GM23338 (cell line): Measurements from ENCODE around the gene SAMD8. TPM values are rescaled to one million over a fixed set of nuclear protein-coding genes. Genes with fewer than 3 reads are reported as not detected.

Experiments used
- ATAC-seq: fragments of 200-7000 bp; cut with Tn5 transposase; 3 replicates; pipeline ENCODE4 v1.9.1; 2020
- DNase-seq: peaks from one replicate; pipeline ENCODE4 v3.0.0-alpha.2; 2015; ENCODE audit warnings: low spot score
- H2AFZ ChIP-seq: fragments of 200-600 bp; sonication (generic); 2 replicates; pipeline ENCODE4 v1.8.0; 2016; ENCODE audit warnings: antibody characterized with exemption, mild to moderate bottlenecking, moderate library complexity
- H3F3A ChIP-seq: fragments of 200-600 bp; sonication (generic); replicated peaks from 2 replicates; pipeline ENCODE4 v1.8.0; 2017; ENCODE audit warnings: antibody characterized with exemption, mixed run types, low read depth
- H3K27ac ChIP-seq: fragments of 200-600 bp; sonication (generic); 2 replicates; pipeline ENCODE4 v1.6.1; 2016; ENCODE audit warnings: low read depth
- H3K27me3 ChIP-seq: fragments of 200-600 bp; sonication (generic); 2 replicates; pipeline ENCODE4 v1.8.0; 2016; ENCODE audit warnings: mild to moderate bottlenecking, mixed run types, moderate library complexity; ENCODE audit not compliant: insufficient read depth
- H3K36me3 ChIP-seq: fragments of 200-600 bp; sonication (generic); 2 replicates; pipeline ENCODE4 v1.8.0; 2016; ENCODE audit warnings: mild to moderate bottlenecking; ENCODE audit not compliant: insufficient read depth
- H3K4me1 ChIP-seq: fragments of 200-600 bp; sonication (generic); 2 replicates; pipeline ENCODE4 v1.8.0; 2016; ENCODE audit warnings: mild to moderate bottlenecking, moderate library complexity; ENCODE audit not compliant: insufficient read depth
- H3K4me2 ChIP-seq: fragments of 200-600 bp; sonication (generic); 2 replicates; pipeline ENCODE4 v1.7.1; 2017; ENCODE audit warnings: mixed run types
- H3K4me3 ChIP-seq: fragments of 200-600 bp; sonication (generic); 2 replicates; pipeline ENCODE4 v1.6.1; 2016; ENCODE audit warnings: mixed run types
- H3K79me2 ChIP-seq: fragments of 200-600 bp; sonication (generic); replicated peaks from 2 replicates; pipeline ENCODE4 v1.8.0; 2017; ENCODE audit warnings: mild to moderate bottlenecking; ENCODE audit not compliant: insufficient read depth
- H3K9me2 ChIP-seq: fragments of 200-600 bp; sonication (generic); 2 replicates; pipeline ENCODE4 v1.8.0; 2017; ENCODE audit not compliant: insufficient read depth
- H4K20me1 ChIP-seq: fragments of 200-600 bp; sonication (generic); replicated peaks from 2 replicates; pipeline ENCODE4 v1.8.0; 2017; ENCODE audit warnings: mild to moderate bottlenecking; ENCODE audit not compliant: insufficient read depth
- H3K27ac Mint-ChIP-seq: 2 replicates; pipeline ENCODE4 v1.8.0; 2020; ENCODE audit warnings: inconsistent platforms, mild to moderate bottlenecking, moderate library complexity, mixed read lengths
- H3K27me3 Mint-ChIP-seq: 3 replicates; pipeline ENCODE4 v1.8.0; 2022; ENCODE audit warnings: low read depth, mild to moderate bottlenecking, moderate library complexity, mixed read lengths, inconsistent platforms; ENCODE audit not compliant: insufficient read depth, poor library complexity
- H3K36me3 Mint-ChIP-seq: 3 replicates; pipeline ENCODE4 v1.8.0; 2021; ENCODE audit warnings: low read depth, mild to moderate bottlenecking, inconsistent platforms, moderate library complexity, mixed read lengths
- H3K4me1 Mint-ChIP-seq: 3 replicates; pipeline ENCODE4 v1.8.0; 2020; ENCODE audit warnings: mild to moderate bottlenecking, inconsistent platforms, mixed read lengths
- H3K4me3 Mint-ChIP-seq: 3 replicates; pipeline ENCODE4 v1.8.0; 2021; ENCODE audit warnings: moderate library complexity, mild to moderate bottlenecking, inconsistent platforms, mixed read lengths
- H3K9me3 Mint-ChIP-seq: 3 replicates; pipeline ENCODE4 v1.8.0; 2020; ENCODE audit warnings: moderate library complexity, mild to moderate bottlenecking, inconsistent platforms, mixed read lengths
- EZH2 ChIP-seq: fragments of 200-600 bp; sonication (generic); IDR thresholded peaks from one replicate; pipeline ENCODE4 v1.8.0; 2017; ENCODE audit warnings: antibody characterized with exemption, mild to moderate bottlenecking, low read depth; ENCODE audit not compliant: unreplicated experiment
- EZH2phosphoT487 ChIP-seq: fragments of 200-600 bp; sonication (generic); IDR thresholded peaks from one replicate; pipeline ENCODE4 v1.8.1; 2018; ENCODE audit warnings: antibody characterized with exemption; ENCODE audit not compliant: unreplicated experiment
- JUNB ChIP-seq: IDR thresholded peaks from one replicate; pipeline ENCODE4 v1.6.1; 2016; ENCODE audit warnings: antibody characterized with exemption; ENCODE audit not compliant: unreplicated experiment
- POLR2AphosphoS5 ChIP-seq: IDR thresholded peaks from 2 replicates; pipeline ENCODE4 v1.6.1; 2016; ENCODE audit warnings: antibody characterized with exemption, low read depth
- ZNF114 ChIP-seq: fragments of 250-450 bp; sonication (Bioruptor Pico); IDR thresholded peaks from 2 replicates; pipeline ENCODE4 v1.5.0; 2020; ENCODE audit warnings: mild to moderate bottlenecking, moderate library complexity
- ZNF462 ChIP-seq: fragments of 250-450 bp; sonication (Bioruptor Pico); IDR thresholded peaks from 2 replicates; pipeline ENCODE4 v1.5.0; 2020; ENCODE audit warnings: mild to moderate bottlenecking, moderate library complexity
- polyA plus RNA-seq: library from polyadenylated mRNA; unstranded; fragments of >200 nt; fragmentation: Nextera tagmentation; extraction: Ambion mirVana; gene quantifications from 2 replicates; pipeline ENCODE4 v1.2.1, GENCODE V29; 2016
- total RNA-seq: library from RNA; depleted of rRNA; stranded (reverse); fragments of >200 nt; shearing (Covaris generic); gene quantifications from 2 replicates; pipeline ENCODE4 v1.2.3, GENCODE V29; 2014

Gene SAMD8
- total and polyA plus RNA-seq, 2 experiments from 2014 or later = 7.8 to 28.4 TPM

GRCh38 chr10:75063461-75064230, 47.8 kb upstream of the SAMD8 start (continued):
- TF ChIP-seq ZNF462 (CRISPR knock-in tag) (no peak), JUNB (no peak), POLR2AphosphoS5 (no peak), ZNF114 (CRISPR knock-in tag) (no peak)

GRCh38 chr10:75065076-75065475, 46.4 kb upstream of the SAMD8 start:
- no peaks in the 10 kb centered on the region for H3F3A ChIP-seq
- no peak overlapping the region for H3K4me3 Mint-ChIP-seq
- TF ChIP-seq EZH2phosphoT487 (no peak), JUNB (no peak), ZNF462 (CRISPR knock-in tag) (no peak), EZH2 (no peak)

More at GRCh38 chr10:75065076-75065475, 46.4 kb upstream of the SAMD8 start:
- Histone ChIP-seq H3K27me3 (no peaks in the 10 kb centered on the region), H2AFZ (peak overlapping the region; percentile 78; the same call in 1 of the 2 replicates), H3K4me1 (0 out of 2 replicates have a peak, but pooled peaks cover 3% of the 10 kb centered on the region), H3K4me2 (no peak overlapping the region), H3K9me2 (no peaks in the 10 kb centered on the region; the same call in 1 of the 2 replicates), H4K20me1 (no peaks in the 10 kb centered on the region), H3K27ac (0 out of 2 replicates have a peak overlapping the region, but pooled peaks have one; percentile 39), H3K4me3 (no peak overlapping the region), H3K36me3 (no peaks in the 10 kb centered on the region), H3K79me2 (no peaks in the 10 kb centered on the region)
- DNase-seq (no peak), ATAC-seq (no peak)
- peaks cover 8% of the 10 kb centered on the region for H3K27me3 Mint-ChIP-seq
- no peaks in the 10 kb centered on the region for H3K36me3 Mint-ChIP-seq
- no peak overlapping the region for H3K27ac Mint-ChIP-seq
- H3K4me1 Mint-ChIP-seq = peaks cover 3% of the 10 kb centered on the region; the same call in 2 of the 3 replicates
- H3K9me3 Mint-ChIP-seq = no peaks in the 10 kb centered on the region
